Stimulated activated naive CD4-positive, alpha-beta T cell treated with Interleukin-2 at 50 U/mL for 16 hours (primary cell): ENCODE measurements around the gene MAP3K14.

ENCODE experiments used
- DNase-seq: peaks from one replicate; lab custom pipeline; 2025; lab: John Stamatoyannopoulos, UW

Gene MAP3K14

DNA sequence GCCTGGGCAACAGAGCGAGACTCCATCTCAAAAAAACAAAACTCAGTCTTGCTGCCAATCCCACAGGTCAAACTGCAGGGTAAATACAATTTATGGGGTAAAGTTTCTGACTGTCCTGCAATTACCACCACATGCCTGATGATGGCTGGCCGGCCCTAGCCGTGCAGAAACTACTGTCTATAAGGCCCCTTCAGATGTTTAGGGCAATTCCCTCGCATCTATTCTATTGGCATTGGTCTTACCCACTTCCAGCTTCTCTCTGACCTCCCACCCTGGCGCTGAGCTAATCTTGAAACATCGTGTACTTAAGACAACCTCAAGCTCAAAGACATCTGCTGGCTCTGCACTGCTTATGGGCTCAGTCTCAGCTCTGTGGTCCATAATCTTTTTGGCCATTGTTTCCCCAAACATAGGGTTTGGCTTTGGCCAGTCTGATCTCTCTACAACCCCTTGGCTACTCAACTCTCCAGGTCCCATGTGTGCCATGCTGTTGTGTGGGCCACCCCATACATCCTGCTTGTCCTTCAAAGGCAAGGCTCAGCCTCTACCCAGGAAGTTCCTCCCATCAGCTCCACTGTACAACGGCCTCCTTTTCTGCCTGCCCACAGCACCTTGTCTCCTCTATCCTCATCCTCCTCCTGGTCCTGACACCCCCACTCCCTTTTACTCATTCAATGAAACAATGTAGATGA lies 16.6 kb downstream of the MAP3K14 start:
- DNase-seq: no peak

DNA sequence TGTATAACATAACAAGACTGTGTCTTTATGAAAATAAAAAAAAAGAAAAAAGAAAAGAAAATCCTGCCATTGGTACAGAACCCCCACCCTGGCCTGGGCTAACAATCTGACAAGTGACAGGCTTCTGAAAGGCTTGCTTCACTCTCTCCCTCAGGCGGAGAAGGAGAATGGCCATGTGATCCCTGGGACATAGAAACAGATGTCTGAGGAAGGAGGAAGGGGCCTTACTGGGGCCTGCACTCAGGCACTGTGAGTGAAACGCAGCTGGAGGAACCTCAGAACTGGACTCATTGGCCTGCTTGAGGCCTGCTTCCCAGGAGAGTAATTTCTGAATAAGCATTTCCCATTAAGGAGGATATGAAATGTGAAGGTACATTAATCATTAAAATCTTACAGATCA lies 17.5 kb downstream of the MAP3K14 start:
- DNase-seq: no peak

DNA sequence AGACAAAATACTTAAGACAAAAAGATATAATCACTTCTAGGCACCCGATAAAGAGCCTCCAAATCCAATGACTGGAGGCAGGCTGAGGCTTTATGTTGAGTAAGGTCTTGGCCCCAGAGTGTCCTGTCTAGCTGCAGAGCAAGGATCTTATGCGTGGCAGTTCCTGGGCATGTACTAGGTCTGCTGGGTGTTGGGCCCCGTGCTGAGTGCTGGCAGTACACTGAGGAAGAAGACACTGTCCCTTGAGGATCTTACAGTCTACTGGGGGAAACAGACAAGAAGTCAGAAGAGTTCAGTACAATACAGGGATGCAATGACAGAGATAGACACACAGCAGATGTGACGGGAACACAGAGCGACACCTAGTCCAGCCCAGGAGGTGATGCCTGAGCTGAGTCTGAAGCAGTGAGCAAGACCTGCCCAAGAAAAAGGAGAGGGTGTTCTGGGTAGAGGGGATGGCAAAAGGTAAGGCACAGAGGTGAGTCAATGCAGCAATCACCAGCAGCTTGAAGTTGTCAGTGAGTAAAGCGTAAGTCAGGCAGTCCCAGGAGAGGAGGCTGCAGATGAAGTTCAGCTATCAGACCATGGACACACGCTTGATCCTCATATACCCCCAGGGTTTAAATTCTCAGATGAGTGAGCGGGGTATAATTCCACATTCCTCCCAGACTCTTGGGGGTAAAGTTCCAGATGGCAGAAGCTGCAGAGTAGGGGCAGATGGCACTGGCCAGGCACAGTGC lies 18.1 kb downstream of the MAP3K14 start:
- no peak for DNase-seq

DNA sequence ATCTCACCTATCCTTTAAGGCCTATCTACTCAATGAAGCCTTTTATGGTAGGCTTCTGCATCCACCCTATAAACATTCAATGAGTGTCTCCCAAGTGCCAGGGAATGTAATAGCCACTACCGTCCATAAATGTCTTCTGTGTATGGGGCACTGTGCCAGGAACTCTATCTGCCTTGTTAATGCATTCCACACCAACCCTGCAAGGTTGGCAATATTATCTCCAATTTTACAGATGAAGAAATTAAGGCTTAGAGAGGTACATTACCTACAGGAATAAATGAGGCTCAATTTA lies 20.0 kb downstream of the MAP3K14 start:
- no peak for DNase-seq

DNA sequence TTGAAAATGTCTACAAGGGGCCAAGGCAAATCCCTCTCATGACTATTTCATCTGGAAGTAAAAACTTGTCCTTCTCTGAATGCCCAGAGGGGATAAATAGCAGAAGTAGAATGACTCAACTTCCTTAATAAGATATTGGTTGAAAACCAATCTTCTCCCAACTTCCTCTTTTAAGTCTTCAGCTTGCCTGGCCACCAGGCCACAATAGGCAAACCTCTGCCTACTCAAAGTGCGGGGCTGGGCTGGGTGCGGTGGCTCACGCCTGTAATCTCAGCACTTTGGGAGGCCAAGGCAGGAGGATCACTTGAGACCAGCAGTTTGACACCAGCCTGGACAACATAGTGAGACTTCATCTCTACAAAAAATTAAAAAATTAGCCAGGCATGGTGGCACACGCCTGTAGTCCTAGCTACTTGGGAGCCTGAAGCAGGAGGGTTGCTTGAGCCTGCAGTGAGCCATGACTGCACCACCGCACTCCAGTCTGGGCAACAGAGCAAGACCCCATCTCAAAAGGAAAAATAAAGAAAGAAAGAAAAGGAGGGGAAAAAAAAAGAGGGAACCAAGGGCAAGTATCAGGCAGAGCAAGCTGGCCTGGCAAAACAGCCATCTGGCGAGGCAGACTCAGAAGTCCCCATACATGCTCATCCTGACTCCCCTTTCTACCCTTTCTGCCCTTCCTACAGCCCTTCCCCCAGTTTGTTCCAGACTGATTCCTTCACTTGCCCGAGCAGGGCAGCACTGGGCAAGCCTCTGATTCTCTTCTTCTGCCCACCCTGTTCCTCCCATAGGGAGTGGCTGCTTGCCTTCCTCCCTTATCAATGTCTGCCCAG lies 20.6 kb downstream of the MAP3K14 start:
- no peak for DNase-seq

DNA sequence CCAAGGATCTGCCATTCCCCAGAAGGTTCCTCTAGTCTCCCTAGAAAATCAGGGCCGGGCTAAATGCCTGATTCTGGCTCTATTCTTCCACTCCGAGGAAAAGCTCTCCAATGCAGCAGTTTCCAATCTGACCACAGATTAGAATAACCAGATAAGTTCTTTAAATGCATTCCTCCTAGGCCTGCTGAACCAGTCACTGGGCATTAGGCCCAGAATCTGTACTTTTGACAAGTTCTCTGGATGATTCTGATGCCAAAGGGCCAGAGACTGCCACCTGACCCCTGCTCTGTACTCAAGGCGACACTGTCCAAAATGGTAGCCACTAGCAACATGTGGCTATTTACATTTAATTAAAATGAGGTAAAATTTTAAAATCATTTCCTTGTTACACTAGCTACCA lies 22.3 kb downstream of the MAP3K14 start:
- DNase-seq: no peak

DNA sequence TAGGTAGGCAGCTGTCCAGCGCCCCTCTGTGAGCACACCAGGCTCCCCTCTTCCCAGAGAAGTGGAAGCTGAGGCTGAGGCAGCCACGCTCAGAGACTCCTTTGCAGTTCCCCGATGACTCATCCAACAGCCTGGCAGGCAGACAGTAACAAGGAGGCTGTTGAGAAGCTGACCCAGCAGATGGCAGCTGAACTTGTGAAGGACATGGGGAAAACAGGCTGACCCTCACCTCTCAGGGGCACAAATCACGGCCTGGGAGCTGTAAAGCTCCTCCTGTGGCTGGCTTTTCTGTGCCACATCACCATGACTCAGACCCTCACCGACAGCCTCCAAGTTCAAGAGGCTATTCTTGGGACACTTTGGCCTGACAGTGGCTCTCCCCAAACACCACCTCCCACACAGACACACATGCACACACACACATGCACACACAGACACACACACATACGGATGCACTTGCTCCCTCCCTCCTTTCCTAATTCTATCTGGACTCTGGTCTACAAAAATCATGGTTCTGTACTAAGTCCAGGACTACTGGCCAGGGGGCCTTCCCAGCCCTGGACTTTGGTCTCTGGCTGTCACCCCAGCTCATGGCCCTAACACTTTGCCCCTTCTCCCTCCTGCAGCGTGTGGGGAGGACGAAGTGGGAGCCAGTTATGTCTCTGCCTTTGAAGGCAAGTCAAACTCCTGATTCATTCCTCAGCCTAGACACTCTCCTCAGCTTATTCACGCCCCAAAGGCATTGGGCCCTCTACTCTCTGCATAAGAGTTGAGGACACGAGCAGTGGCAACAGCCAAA lies 23.2 kb downstream of the MAP3K14 start:
- peak; percentile 14 for DNase-seq

DNA sequence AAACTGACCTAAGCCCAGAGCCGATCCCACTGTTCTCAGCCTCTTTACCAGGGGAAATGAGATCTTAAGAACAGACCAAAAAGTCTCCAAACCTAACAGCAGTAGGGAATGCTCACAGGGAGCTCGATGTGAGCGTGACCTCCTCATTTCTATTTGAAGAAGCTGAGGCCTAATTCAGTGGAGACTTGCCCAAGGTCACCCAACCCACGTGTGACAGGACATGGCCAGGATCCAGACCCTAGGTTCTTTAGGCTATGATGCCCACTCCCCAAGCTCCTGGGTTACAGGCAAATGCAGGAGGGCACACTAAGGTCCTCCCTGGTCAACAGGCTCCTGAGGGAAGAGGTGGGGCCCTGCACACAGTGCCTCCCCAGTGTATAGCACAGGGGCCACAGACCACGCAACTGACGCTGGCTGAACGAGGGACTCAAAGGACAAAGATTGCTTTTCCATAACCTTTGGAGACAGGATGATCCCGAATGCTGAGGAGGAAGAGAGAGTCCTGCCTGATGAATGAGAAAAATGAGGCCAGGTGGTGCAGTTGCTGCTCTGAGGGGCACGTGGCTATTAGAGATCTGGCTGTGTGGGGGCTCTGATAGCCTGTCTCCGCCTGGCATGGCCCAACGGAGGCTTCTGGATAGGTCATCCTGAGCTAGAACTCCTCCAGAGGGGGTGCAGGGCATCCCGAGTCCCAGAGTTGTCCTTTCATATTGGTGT lies 24.0 kb downstream of the MAP3K14 start:
- DNase-seq: no peak

DNA sequence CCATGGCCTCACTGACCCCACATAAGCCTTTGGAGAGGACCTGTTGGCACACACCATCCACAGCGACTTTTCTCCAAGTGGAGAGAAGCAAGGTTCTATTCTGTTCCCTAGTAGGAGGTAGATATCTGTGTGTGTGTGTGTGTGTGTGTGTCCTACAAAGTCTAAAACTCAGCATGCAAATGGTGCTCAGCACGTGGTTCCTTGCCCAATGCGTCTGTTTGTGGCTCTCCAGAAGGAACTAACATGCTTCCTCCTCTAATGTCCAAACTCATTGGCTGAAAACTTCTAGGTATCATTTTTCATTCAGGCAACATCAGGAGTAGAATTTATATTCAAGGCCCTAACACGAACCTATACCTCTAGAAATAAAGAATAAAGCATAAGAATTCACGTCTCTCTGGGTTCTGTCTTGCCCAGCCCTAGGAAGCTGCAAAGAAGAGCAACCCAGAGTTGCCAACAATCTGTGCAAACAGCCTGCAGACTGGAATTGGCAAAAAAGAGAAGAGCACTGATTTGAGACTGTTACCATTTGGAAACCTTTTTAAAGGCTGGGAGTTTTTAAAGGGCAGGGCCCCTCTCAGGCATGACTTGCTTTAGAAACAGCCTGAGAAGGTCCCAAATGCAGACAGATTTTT lies 25.5 kb downstream of the MAP3K14 start:
- DNase-seq: no peak

DNA sequence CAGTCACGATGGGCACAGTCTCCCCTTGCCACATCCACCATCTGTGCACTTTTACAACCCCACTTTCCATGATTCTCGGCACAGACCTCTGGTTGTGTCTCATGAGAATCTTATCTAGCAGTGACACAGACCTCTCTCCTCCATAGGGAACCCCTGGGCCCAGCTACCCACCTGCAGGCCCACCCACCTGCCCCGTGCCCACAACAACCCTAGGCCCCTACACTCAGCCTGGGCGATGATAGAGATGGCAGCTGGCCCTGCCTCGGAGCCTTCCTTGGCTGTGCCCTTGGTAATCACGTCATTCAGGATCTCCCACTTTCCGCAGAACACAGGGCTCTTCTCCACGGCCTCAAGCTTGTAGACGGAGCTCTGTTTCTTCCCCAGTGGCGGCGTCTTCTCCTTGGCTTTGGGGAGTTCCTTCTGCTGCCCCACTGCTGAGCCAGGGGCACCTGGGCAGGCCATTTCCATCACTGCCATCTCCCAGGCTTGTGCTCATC lies 26.5 kb downstream of the MAP3K14 start:
- DNase-seq: no peak

DNA sequence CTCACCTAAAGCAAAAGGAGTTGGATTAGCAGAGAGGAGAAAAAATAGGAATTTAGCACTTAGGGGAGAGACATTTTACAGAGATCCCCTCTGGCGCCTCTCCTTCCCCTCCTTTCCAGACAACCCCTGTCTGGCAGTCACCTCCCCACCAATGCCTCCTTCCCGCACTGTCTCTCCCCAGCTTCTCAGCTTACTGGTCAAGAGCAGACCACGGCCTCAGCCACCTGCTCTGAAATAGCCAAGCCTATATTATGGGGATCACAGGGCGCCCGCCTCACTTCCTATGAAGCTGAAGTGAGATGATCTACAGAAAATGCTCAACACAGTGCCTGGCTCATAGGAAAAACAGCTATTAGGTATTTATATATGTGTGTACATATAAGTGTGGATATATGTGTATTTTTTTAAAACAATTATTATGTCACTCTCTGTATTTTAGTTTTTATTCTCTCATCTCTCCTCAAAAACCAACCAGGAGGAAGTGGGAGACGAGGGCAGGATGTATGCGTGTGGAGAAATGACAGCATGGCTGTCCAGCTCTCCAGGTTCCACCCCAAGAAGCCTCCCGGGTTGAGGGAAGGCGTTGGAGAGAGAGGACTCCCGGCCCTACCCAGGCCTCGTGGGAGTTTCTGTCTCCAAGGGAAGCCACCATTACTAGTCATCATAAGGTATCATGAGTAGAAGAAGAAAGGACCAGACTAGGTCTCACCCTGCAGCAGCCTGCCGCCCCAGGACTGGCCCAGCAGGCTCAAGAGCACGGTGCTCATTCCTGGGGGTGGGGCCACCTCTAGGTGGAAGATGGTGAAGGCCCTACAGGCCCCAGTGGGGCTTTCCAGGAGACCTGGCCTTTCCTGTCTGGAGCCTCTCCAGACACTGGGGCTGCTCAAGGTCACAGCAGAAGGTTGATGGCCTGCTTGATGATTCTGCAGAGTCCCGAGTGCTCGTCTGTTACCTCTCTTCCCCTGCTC lies 27.2 kb downstream of the MAP3K14 start:
- DNase-seq: no peak

DNA sequence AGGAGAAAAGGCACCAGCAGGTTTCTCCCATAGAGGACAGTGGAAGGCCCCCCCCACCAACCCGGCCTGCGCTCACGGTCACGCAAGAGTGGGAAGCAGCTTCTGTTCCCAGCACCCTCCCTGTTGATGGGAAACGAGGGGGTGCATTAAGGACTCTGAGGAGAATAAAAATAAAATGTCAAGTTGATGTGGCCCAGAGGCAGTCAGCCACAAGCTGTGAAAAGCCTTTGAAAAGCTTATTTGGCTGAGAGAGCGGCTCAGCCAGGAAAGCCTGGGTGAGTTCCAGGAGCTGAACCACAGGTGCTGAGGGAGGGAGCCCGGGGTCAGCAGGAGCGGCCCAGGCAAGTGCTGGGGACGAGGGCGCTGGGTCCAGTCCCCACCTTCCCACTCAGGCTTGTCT lies 28.0 kb downstream of the MAP3K14 start:
- DNase-seq: no peak

DNA sequence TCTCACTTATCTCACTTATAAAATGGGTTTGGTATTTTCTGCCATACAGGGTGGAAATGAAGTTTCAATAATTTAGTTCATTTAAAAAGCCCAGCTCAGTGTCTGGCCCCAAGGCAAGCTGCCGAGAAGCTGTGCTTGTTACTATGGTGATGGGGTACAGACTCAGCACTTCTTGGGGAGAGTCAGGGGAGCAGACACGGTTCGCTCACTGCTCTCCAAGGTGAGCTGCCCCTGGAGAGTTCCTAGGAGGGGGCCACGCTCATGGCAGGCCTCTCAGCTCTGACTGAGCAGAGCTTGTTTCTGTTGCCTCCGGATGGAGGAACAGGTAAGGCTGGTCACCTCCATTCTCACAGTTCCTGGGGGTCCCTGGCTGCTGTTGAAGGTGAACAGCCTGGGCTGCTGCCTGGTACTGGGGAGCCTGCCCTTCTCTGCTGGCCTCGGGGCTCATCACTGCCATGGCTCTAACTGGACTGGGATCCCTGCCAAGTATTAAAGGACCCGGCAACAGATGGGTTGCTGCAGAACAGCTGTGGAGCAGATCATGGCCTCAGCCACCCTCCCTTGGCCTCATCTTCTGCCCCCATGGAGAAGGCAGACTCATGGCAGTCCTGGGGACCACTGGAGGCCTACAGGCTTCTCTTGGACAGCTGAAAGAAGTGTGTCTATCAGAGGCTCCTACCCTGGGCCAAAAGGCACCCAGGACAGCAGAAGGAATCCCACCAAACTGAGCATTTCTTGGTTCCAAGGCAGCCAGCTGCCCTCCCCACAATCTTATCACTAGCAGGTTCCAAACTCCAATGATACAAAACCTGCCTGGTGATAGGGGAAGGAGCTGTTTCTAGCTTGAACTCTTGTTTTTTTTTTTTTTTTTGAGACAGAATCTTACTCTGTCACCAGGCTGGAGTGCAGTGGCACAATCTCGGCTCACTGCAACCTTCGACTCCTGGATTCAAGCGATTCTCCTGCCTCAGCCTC lies 29.0 kb downstream of the MAP3K14 start:
- DNase-seq: no peak

DNA sequence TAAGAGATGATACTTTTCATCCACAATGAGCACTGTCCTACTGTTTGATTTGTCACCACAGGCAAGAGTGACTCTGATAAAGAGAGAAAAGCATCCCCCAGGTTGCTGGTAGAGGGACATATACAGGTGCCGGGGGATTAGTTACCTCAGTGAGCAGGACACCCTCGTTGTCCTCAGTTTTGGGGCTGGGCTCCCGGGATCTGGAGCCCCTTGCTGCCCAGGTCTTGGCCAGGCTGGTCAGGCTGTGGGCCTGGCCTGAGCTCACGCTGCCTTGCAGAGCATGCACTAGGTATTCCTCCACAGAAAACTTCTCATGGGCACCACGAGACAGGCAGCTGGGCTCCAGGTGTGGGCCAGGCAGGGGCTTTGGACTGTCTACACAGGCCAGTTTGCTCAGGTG lies 30.5 kb downstream of the MAP3K14 start:
- DNase-seq: no peak

DNA sequence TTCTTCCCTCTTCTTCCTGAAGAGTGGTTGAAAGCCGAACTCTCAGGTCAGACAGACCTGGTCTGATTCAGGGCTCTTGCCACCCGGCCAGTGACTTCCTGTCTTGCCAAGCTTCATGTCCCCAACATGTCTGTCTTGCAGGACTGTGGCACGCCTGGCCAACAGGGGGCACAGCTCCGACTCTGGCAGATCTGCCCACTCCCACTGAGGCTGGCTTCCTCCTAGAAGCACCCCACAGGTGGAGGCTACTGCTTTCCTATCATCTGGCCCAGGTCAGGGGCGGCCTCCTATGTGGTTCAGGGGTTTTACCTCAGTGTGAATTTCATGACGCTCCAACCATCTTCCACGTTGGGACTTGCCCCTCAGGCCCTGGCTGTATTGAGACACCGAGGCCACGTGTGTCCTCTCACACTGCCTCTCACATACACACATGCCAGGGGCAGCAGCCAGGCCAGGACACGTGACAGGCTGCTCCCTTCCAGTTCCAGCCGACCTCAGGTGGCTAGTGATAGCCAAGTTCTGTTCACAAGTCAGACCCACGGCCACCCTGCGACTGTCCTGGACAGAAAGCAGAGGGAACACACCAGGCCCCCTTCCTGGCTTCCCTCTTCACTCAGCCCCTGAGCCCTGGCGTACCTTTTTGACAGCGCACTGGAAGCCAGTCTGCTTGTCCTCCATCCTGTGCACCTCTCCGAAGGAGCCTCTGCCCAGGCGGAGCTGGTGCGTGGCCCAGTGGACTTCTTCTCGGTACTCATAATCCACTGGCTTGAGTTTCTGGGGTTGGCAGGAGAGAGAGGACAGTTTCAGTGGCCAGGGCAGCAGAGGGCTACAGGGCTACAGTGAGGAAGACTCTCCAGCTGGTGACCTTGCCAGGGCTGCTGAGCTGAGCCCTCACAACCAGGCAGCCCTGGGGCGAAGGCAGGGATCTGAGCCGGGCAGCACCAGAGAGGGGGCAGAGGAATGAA lies 32.4 kb downstream of the MAP3K14 start:
- peak; percentile 42 for DNase-seq

DNA sequence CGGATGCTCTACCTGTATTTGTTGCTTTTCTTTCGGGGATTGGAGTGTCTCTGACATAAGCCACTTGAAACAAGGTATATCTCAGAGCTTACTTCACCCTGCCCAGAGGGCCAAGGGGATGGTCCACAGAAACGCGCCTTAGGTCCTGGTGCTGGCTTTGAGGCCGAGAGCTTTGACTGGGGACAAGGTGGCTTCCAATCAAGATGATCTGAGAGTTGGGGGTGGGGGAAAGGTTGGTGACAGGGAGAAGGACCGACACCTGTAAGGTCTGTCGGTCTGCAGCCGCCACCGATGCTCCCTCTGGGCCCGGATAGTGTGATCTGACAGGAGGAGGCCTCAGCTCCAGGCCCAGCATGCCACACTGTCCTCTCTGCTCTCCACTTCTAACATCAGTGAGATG lies 33.1 kb downstream of the MAP3K14 start:
- no peak for DNase-seq
